B cell (primary cell): Measurements from ENCODE around the gene RBM20. TPM values are rescaled to one million over a fixed set of nuclear protein-coding genes. Genes with fewer than 3 reads are reported as not detected.

ENCODE experiments used
- ATAC-seq: fragments of 200-7000 bp; cut with Tn5 transposase; one replicate; pipeline ENCODE4 v1.10.0; 2021; ENCODE audit warnings: low read depth, mild to moderate bottlenecking, moderate number of reproducible peaks, moderate library complexity
- CTCF ChIA-PET: fragments of 350-600 bp; sonication (Branson Sonifier 250); formaldehyde crosslinking; loops from one replicate; lab custom pipeline; 2021; ENCODE audit warnings: antibody characterized with exemption, inconsistent platforms; lab: Charles Lee
- POLR2A ChIA-PET: fragments of 350-600 bp; sonication (Branson Sonifier 250); formaldehyde crosslinking; loops from one replicate; lab custom pipeline; 2021; ENCODE audit warnings: antibody characterized with exemption; lab: Charles Lee
- DNase-seq: peaks from one replicate; pipeline ENCODE4 v3.0.0; 2013
- H2AFZ ChIP-seq: 2 replicates; pipeline ENCODE4 v1.6.1; 2012; ENCODE audit warnings: mild to moderate bottlenecking, low read depth, low read length; ENCODE audit not compliant: insufficient read depth, poor library complexity, severe bottlenecking
- H3K27ac ChIP-seq, 2 donors: 1 replicate in 1 of 2; 2 replicates in 1 of 2; pipeline ENCODE4 v1.5.1; 2012 to 2013; ENCODE audit warnings: low read length in 2 of 2, mild to moderate bottlenecking in 2 of 2, moderate library complexity in 1 of 2
- H3K27me3 ChIP-seq, 4 experiments: fragments of 200-600 bp in 1 of 4; sonication (generic) in 1 of 4; replicated peaks in 1 of 4; 1 replicate in 2 of 4; 2 replicates in 2 of 4; pipeline versions ENCODE4 v1.6.1 to v1.7.0; 2013 to 2016; ENCODE audit warnings: low read length in 3 of 4, mild to moderate bottlenecking in 2 of 4, mixed read lengths in 1 of 4, moderate library complexity in 1 of 4; ENCODE audit not compliant: insufficient read depth in 4 of 4, control insufficient read depth in 3 of 4; ENCODE audit errors: control extremely low read depth in 1 of 4
- H3K36me3 ChIP-seq, 2 experiments: replicated peaks in 1 of 2; 1 replicate in 1 of 2; 2 replicates in 1 of 2; pipeline versions ENCODE4 v1.6.1 to v1.7.1; 2013; ENCODE audit warnings: low read length in 1 of 2; ENCODE audit not compliant: insufficient read depth in 2 of 2, control insufficient read depth in 1 of 2; ENCODE audit errors: control extremely low read depth in 1 of 2, extremely low read depth in 1 of 2
- H3K4me1 ChIP-seq, 2 donors: fragments of 200-600 bp in 1 of 2; sonication (generic) in 1 of 2; 1 replicate in 1 of 2; 2 replicates in 1 of 2; pipeline versions ENCODE4 v1.5.1 to v1.6.1; 2013 to 2017; ENCODE audit warnings: low read length in 2 of 2; ENCODE audit not compliant: control insufficient read depth in 2 of 2, insufficient read depth in 2 of 2
- H3K4me2 ChIP-seq: replicated peaks from 2 replicates; pipeline ENCODE3; 2012; ENCODE audit warnings: mild to moderate bottlenecking, low read depth, low read length; ENCODE audit not compliant: poor library complexity, severe bottlenecking
- H3K4me3 ChIP-seq, 5 experiments: fragments of 200-600 bp in 1 of 5; sonication (generic) in 1 of 5; 1 replicate in 3 of 5; 2 replicates in 2 of 5; pipeline versions ENCODE4 v1.5.1 to v1.7.0; 2011 to 2016; ENCODE audit warnings: low read length in 4 of 5, mild to moderate bottlenecking in 4 of 5, low read depth in 2 of 5, control low read depth in 1 of 5, moderate library complexity in 1 of 5; ENCODE audit not compliant: insufficient read depth in 1 of 5; ENCODE audit errors: control extremely low read depth in 1 of 5, extremely low read depth in 1 of 5
- H3K79me2 ChIP-seq: fragments of 200-600 bp; sonication (generic); one replicate; pipeline ENCODE4 v1.6.0; 2016; ENCODE audit warnings: low read length; ENCODE audit not compliant: control insufficient read depth, insufficient read depth
- H3K9ac ChIP-seq: fragments of 200-600 bp; sonication (generic); 2 replicates; pipeline ENCODE4 v1.6.1; 2017; ENCODE audit warnings: mild to moderate bottlenecking, low read length, moderate library complexity
- H3K9me3 ChIP-seq, 3 donors: one replicate each; pipeline versions ENCODE4 v1.6.1 to v1.7.1; 2013; ENCODE audit warnings: low read length in 2 of 3; ENCODE audit not compliant: control insufficient read depth in 2 of 3, insufficient read depth in 1 of 3; ENCODE audit errors: control extremely low read depth in 1 of 3
- H4K20me1 ChIP-seq: 2 replicates; pipeline ENCODE4 v1.6.0; 2012; ENCODE audit warnings: mild to moderate bottlenecking, low read length; ENCODE audit not compliant: insufficient read depth, control insufficient read depth, poor library complexity, severe bottlenecking
- H3K27ac Mint-ChIP-seq: one replicate; pipeline ENCODE4 v1.8.0; 2021; ENCODE audit warnings: mixed read lengths
- H3K27me3 Mint-ChIP-seq: one replicate; pipeline ENCODE4 v1.8.0; 2021; ENCODE audit warnings: mixed read lengths
- H3K4me1 Mint-ChIP-seq: one replicate; pipeline ENCODE4 v1.8.0; 2021; ENCODE audit warnings: mixed read lengths
- H3K4me3 Mint-ChIP-seq: one replicate; pipeline ENCODE4 v1.8.0; 2021; ENCODE audit warnings: mixed read lengths
- H3K9me3 Mint-ChIP-seq: one replicate; pipeline ENCODE4 v1.8.0; 2022; ENCODE audit warnings: mixed read lengths; ENCODE audit not compliant: insufficient read depth
- EZH2 ChIP-seq: IDR thresholded peaks from 2 replicates; pipeline ENCODE4 v1.6.1; 2012; ENCODE audit warnings: borderline replicate concordance, low read depth, mild to moderate bottlenecking, moderate library complexity, low read length; ENCODE audit not compliant: insufficient read depth, poor library complexity, severe bottlenecking
- WGBS: methylation state at CpG from one replicate; pipeline ENCODE4 v1.1.5; 2013; ENCODE audit warnings: missing lambda C conversion rate; ENCODE audit not compliant: insufficient coverage; 5-methylcytosine and 5-hydroxymethylcytosine counted together
- intact Hi-C: fragments of 100-400 bp; cut with micrococcal nuclease; formaldehyde crosslinking; loops from one replicate; pipeline ENCODE4 v1.10.0; 2022
- polyA plus RNA-seq: library from polyadenylated mRNA; depleted of rRNA; stranded (reverse); fragments of >200 nt; gene quantifications from 2 replicates; pipeline ENCODE4 v1.2.3, GENCODE V29; 2012
- total RNA-seq, 2 donors: library from RNA; stranded (reverse); fragments of 120-200 nt in 1 of 2; gene quantifications; 1 replicate in 1 of 2; 2 replicates in 1 of 2; pipeline versions ENCODE4 v1.2.3 to v1.2.4, GENCODE V29; 2013 to 2022
- TF ChIP-seq, protein P1 (sequence below): fragments of 200-600 bp; IDR thresholded peaks from one replicate; pipeline ENCODE4 v1.8.0; 2022; ENCODE audit warnings: antibody characterized with exemption, mild to moderate bottlenecking

RBM20 gene
- total and polyA plus RNA-seq, 2 donors (not counting 1 experiment from before 2014, with no cell fraction given) = not detected

DNA sequence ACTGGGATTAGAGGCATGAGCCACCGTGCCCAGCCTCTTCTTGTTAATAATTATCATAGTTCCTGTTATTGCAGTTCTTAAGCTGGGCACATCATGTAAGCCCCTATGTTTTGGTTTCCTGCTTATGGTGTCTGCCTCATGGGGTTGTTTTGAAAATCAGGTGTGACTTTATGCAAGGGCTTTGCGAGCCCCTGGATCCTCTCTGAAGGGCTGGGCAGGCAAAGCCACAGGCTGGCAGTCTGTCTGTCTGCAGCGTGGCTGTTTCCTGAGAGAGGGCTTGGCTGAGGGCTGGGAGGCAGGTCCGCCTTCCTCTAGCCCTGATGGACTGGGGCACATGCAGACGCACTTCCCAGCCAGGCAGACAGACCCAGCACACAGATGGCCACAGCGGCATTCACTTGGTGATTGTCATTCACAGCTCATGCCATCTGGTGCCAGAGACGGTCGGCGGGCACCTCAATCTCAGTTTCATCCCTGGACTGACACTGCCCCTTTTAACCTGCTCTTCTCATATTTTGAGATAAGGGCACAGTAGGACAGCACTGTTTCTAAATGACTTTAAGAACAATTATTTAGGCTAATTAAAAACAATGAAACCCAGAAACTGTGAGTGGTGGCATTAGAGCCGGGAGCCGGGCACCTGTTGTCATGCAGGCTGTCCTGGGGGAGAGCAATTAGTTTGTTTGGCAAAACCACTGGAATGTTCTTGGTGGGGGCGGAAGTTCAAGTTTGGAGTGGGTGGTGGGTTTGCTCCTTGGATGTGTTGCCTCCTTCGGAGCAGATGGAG lies 35.5 kb downstream of the RBM20 start:
- H3K4me2 ChIP-seq = no peak overlapping the region
- no peak overlapping the region for H3K4me3 Mint-ChIP-seq
- 58% methylated on average over 11 of the region's 13 CpGs for WGBS

More for the DNA sequence above, 35.5 kb downstream of the RBM20 start:
- H3K79me2 ChIP-seq = no peaks in the 10 kb centered on the region
- H3K27ac Mint-ChIP-seq = no peak overlapping the region
- DNase-seq (no peak), ATAC-seq (no peak)
- H3K9ac ChIP-seq = no peak overlapping the region
- H3K4me3 ChIP-seq = no peak overlapping the region
- H3K4me1 ChIP-seq = peaks cover 0 to 4% of the 10 kb centered on the region in 2 donors
- no peaks in the 10 kb centered on the region for H4K20me1 ChIP-seq
- H3K27me3 Mint-ChIP-seq = peaks cover 32% of the 10 kb centered on the region
- no peak overlapping the region for H2AFZ ChIP-seq
- H3K9me3 ChIP-seq = no peaks in the 10 kb centered on the region
- CTCF ChIA-PET = interaction anchor here (1.5 to 1.9 kb wide), 2 partner anchors 8 to 71 kb away, joined by 8 to 10 read pairs; no protein-coding TSS in a partner anchor
- TF ChIP-seq, protein P1, sequence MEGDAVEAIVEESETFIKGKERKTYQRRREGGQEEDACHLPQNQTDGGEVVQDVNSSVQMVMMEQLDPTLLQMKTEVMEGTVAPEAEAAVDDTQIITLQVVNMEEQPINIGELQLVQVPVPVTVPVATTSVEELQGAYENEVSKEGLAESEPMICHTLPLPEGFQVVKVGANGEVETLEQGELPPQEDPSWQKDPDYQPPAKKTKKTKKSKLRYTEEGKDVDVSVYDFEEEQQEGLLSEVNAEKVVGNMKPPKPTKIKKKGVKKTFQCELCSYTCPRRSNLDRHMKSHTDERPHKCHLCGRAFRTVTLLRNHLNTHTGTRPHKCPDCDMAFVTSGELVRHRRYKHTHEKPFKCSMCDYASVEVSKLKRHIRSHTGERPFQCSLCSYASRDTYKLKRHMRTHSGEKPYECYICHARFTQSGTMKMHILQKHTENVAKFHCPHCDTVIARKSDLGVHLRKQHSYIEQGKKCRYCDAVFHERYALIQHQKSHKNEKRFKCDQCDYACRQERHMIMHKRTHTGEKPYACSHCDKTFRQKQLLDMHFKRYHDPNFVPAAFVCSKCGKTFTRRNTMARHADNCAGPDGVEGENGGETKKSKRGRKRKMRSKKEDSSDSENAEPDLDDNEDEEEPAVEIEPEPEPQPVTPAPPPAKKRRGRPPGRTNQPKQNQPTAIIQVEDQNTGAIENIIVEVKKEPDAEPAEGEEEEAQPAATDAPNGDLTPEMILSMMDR = no peak
- TF ChIP-seq EZH2 = no peak
- intact Hi-C loops = no loop called here
- H3K9me3 Mint-ChIP-seq = no peaks in the 10 kb centered on the region
- H3K36me3 ChIP-seq = no peaks in the 10 kb centered on the region
- POLR2A ChIA-PET = no interaction called here
- no peak overlapping the region for H3K27ac ChIP-seq
- no peaks in the 10 kb centered on the region for H3K27me3 ChIP-seq
- H3K4me1 Mint-ChIP-seq = peaks cover 6% of the 10 kb centered on the region
